ENCODE results near the gene OSBPL9. TPM values are rescaled to one million over a fixed set of nuclear protein-coding genes. Genes with fewer than 3 reads are reported as not detected.

The OSBPL9 gene
- total RNA-seq, 4 donors from 2014 or later = 56.9 to 110 (median 78.3) TPM

GRCh38 chr1:51623025-51623424 is 6.1 kb downstream of the OSBPL9 start:
- H3K27me3 ChIP-seq = no peaks in the 10 kb centered on the region
- no peak overlapping the region for H3K4me3 ChIP-seq
- H3K4me1 ChIP-seq = peaks cover 4 to 90% (median 12%) of the 10 kb centered on the region in 3 donors
- no peaks in the 10 kb centered on the region for H3K36me3 ChIP-seq
- no peak for ATAC-seq
- WGBS, 2 donors (ENCODE audit: low coverage in 1 of 2) = 82 to 89% methylated on average over 2 of the region's 2 CpGs
- H3K9me3 ChIP-seq = no peaks in the 10 kb centered on the region
- TF ChIP-seq POLR2A (IDR thresholded peaks at IDR 0.05) = no peak
- TF ChIP-seq CTCF (IDR thresholded peaks at IDR 0.05) = no peak
- TF ChIP-seq EP300 (IDR thresholded peaks at IDR 0.05) = no peak
- TF ChIP-seq POLR2AphosphoS5 (IDR thresholded peaks at IDR 0.05) = no peak
- peak overlapping the region in 3 of 4 donors; percentile 18 to 62 (median 50) for H3K27ac ChIP-seq

GRCh38 chr1:51623450-51623849 is 6.6 kb downstream of the OSBPL9 start:
- Histone ChIP-seq H3K27ac (peak overlapping the region in 3 of 4 donors; percentile 18 to 62 (median 50)), H3K9me3 (no peaks in the 10 kb centered on the region), H3K27me3 (no peaks in the 10 kb centered on the region), H3K4me3 (no peak overlapping the region), H3K4me1 (peaks cover 4 to 85% (median 12%) of the 10 kb centered on the region in 3 donors), H3K36me3 (no peaks in the 10 kb centered on the region)
- ATAC-seq = no peak
- TF ChIP-seq CTCF (IDR thresholded peaks at IDR 0.05) (no peak), POLR2AphosphoS5 (IDR thresholded peaks at IDR 0.05) (no peak), EP300 (IDR thresholded peaks at IDR 0.05) (no peak), POLR2A (IDR thresholded peaks at IDR 0.05) (no peak)
- WGBS, 2 donors (ENCODE audit: low coverage in 1 of 2) = 59 to 83% methylated on average over 1 of the region's 1 CpG

- H3K9me3 ChIP-seq = no peaks in the 10 kb centered on the region
- 57 to 85% methylated on average over 1 of the region's 1 CpG for WGBS, 2 donors (ENCODE audit: low coverage in 1 of 2)
- TF ChIP-seq POLR2A (IDR thresholded peaks at IDR 0.05) (no peak), CTCF (IDR thresholded peaks at IDR 0.05) (no peak), EP300 (IDR thresholded peaks at IDR 0.05) (no peak), POLR2AphosphoS5 (IDR thresholded peaks at IDR 0.05) (no peak)
- H3K27me3 ChIP-seq = no peaks in the 10 kb centered on the region
- no peak for ATAC-seq
- peak overlapping the region in 1 of 4 donors; percentile 0 for H3K27ac ChIP-seq
- H3K4me1 ChIP-seq = peaks cover 4 to 82% (median 12%) of the 10 kb centered on the region in 3 donors
- H3K4me3 ChIP-seq = no peak overlapping the region
- no peaks in the 10 kb centered on the region for H3K36me3 ChIP-seq
These were observed 8.0 kb downstream of the OSBPL9 start for GRCh38 chr1:51624855-51625254.

- no peak for ATAC-seq
- no peaks in the 10 kb centered on the region for H3K9me3 ChIP-seq
- H3K27ac ChIP-seq = no peak overlapping the region
- H3K4me1 ChIP-seq = peaks cover 4 to 62% (median 6%) of the 10 kb centered on the region in 3 donors
- H3K27me3 ChIP-seq = no peaks in the 10 kb centered on the region
- TF ChIP-seq POLR2AphosphoS5 (IDR thresholded peaks at IDR 0.05) (no peak), CTCF (IDR thresholded peaks at IDR 0.05) (peak in 3 of 4 experiments; percentile 44 to 46 (median 44)), POLR2A (IDR thresholded peaks at IDR 0.05) (no peak)
- H3K4me3 ChIP-seq = no peak overlapping the region
- 39 to 65% methylated on average over 2 of the region's 2 CpGs for WGBS, 2 donors (ENCODE audit: low coverage in 1 of 2)
- no peaks in the 10 kb centered on the region for H3K36me3 ChIP-seq
These were observed 10.8 kb downstream of the OSBPL9 start for GRCh38 chr1:51627672-51628071.

- no peak overlapping the region for H3K27ac ChIP-seq
- no peak overlapping the region for H3K4me3 ChIP-seq
- ATAC-seq = no peak
- no peaks in the 10 kb centered on the region for H3K27me3 ChIP-seq
- no peaks in the 10 kb centered on the region for H3K9me3 ChIP-seq
- peaks cover 0 to 50% (median 0%) of the 10 kb centered on the region in 3 donors for H3K4me1 ChIP-seq
- TF ChIP-seq CTCF (IDR thresholded peaks at IDR 0.05) (no peak), POLR2AphosphoS5 (IDR thresholded peaks at IDR 0.05) (no peak), EP300 (IDR thresholded peaks at IDR 0.05) (no peak), POLR2A (IDR thresholded peaks at IDR 0.05) (no peak)
- H3K36me3 ChIP-seq = peaks cover 0 to 9% of the 10 kb centered on the region in 2 donors
- 91 to 94% methylated on average over 5 to 8 of the region's 8 CpGs for WGBS, 2 donors (ENCODE audit: low coverage in 1 of 2)
These were observed 12.1 kb downstream of the OSBPL9 start for GRCh38 chr1:51628715-51629590.
